Stimulated activated naive CD4-positive, alpha-beta T cell treated with Interleukin-2 at 50 U/mL for 16 hours (primary cell): ENCODE measurements around the gene PWWP2B.
"Not testable (repeated sequence)": the region's sequence is repeated elsewhere in the genome, so short reads cannot be mapped to it uniquely, and the experiment has no call there.

ENCODE experiments used
- DNase-seq: peaks from one replicate; lab custom pipeline; 2025; lab: John Stamatoyannopoulos, UW

PWWP2B gene

GRCh38 chr10:132381741-132382140 lies 15.3 kb upstream of the PWWP2B start:
- DNase-seq, result no peak

- no peak for DNase-seq
Observed at GRCh38 chr10:132382231-132382922, 14.6 kb upstream of the PWWP2B start.

GRCh38 chr10:132383101-132383500 lies 13.9 kb upstream of the PWWP2B start:
- no peak for DNase-seq

- no peak for DNase-seq
Observed at GRCh38 chr10:132383751-132384196, 13.2 kb upstream of the PWWP2B start.

- no peak for DNase-seq
Observed at GRCh38 chr10:132384618-132385388, 12.2 kb upstream of the PWWP2B start.

GRCh38 chr10:132385389-132385667 lies 11.7 kb upstream of the PWWP2B start:
- DNase-seq, result no peak

- DNase-seq, result no peak
Observed at GRCh38 chr10:132385721-132386418, 11.1 kb upstream of the PWWP2B start.

- DNase-seq, result no peak
Observed at GRCh38 chr10:132386419-132386831, 10.6 kb upstream of the PWWP2B start.

- DNase-seq, result not testable (repeated sequence)
Observed at GRCh38 chr10:132386896-132387295, 10.1 kb upstream of the PWWP2B start.

- DNase-seq, result peak; percentile 46
Observed at GRCh38 chr10:132387764-132388210, 9.2 kb upstream of the PWWP2B start.

GRCh38 chr10:132388891-132389432 lies 8.0 kb upstream of the PWWP2B start:
- no peak for DNase-seq

GRCh38 chr10:132389433-132390169 lies 7.4 kb upstream of the PWWP2B start:
- DNase-seq, result no peak

GRCh38 chr10:132390170-132390920 lies 6.7 kb upstream of the PWWP2B start:
- no peak for DNase-seq

- no peak for DNase-seq
Observed at GRCh38 chr10:132390921-132391675, 5.9 kb upstream of the PWWP2B start.

GRCh38 chr10:132391676-132392020 lies 5.4 kb upstream of the PWWP2B start:
- DNase-seq, result no peak

GRCh38 chr10:132392184-132392800 lies 4.7 kb upstream of the PWWP2B start:
- no peak for DNase-seq

GRCh38 chr10:132392811-132393694 lies 3.9 kb upstream of the PWWP2B start:
- DNase-seq, result no peak

GRCh38 chr10:132393695-132394181 lies 3.3 kb upstream of the PWWP2B start:
- DNase-seq, result no peak
